Testis (tissue), 2 donors: ENCODE data around the gene USF2.

Experiments
- CTCF ChIP-seq, 3 experiments: fragments of 450-650 bp in 2 of 3; fragments of 200-600 bp in 1 of 3; sonication (generic) in 1 of 3; IDR thresholded peaks; one replicate each; pipeline ENCODE4 v1.5.1; 2016 to 2019; ENCODE audit warnings: antibody characterized with exemption in 3 of 3, mild to moderate bottlenecking in 2 of 3, moderate library complexity in 1 of 3
- POLR2A ChIP-seq: fragments of 450-650 bp; IDR thresholded peaks from one replicate; pipeline ENCODE4 v1.6.1; 2017; ENCODE audit warnings: antibody characterized with exemption, mild to moderate bottlenecking, moderate library complexity

- TF ChIP-seq CTCF (IDR thresholded peaks at IDR 0.05) (no peak), POLR2A (no peak)
These were observed 29.8 kb downstream of the USF2 start for GRCh38 chr19:35298561-35298972.
